Measurements from ENCODE around the gene SUMO4. TPM values are rescaled to one million over a fixed set of nuclear protein-coding genes. Genes with fewer than 3 reads are reported as not detected.

Gene SUMO4
- total RNA-seq, 2 donors from 2014 or later, result 1.3 to 1.9 TPM

- no peak overlapping the region for H3K4me3 ChIP-seq (ENCODE audit: low read length)
- Mint-ChIP-seq H3K4me1 (peaks cover 5% of the 10 kb centered on the region), H3K9me3 (no peaks in the 10 kb centered on the region), H3K36me3 (ENCODE audit: low read depth) (peaks cover 33% of the 10 kb centered on the region), H3K4me3 (no peak overlapping the region), H3K27ac (no peak overlapping the region), H3K27me3 (ENCODE audit: insufficient read depth) (no peaks in the 10 kb centered on the region)
- H3K36me3 ChIP-seq (ENCODE audit: control insufficient read depth, insufficient read depth, low read length), result peaks cover 58% of the 10 kb centered on the region
- DNase-seq, result no peak
- H3K4me1 ChIP-seq (ENCODE audit: control insufficient read depth, insufficient read depth, low read length), result no peaks in the 10 kb centered on the region
- no peaks in the 10 kb centered on the region for H3K27me3 ChIP-seq (ENCODE audit: control insufficient read depth, insufficient read depth, low read length, poor library complexity, severe bottlenecking)
- H3K9ac ChIP-seq (ENCODE audit: extremely low read depth, low read length, poor library complexity, severe bottlenecking), result no peak overlapping the region
- no peak overlapping the region for H3K27ac ChIP-seq (ENCODE audit: low read depth, low read length)
- H3K9me3 ChIP-seq (ENCODE audit: control insufficient read depth, low read length), result peaks cover 3% of the 10 kb centered on the region
- TF ChIP-seq, protein P1, sequence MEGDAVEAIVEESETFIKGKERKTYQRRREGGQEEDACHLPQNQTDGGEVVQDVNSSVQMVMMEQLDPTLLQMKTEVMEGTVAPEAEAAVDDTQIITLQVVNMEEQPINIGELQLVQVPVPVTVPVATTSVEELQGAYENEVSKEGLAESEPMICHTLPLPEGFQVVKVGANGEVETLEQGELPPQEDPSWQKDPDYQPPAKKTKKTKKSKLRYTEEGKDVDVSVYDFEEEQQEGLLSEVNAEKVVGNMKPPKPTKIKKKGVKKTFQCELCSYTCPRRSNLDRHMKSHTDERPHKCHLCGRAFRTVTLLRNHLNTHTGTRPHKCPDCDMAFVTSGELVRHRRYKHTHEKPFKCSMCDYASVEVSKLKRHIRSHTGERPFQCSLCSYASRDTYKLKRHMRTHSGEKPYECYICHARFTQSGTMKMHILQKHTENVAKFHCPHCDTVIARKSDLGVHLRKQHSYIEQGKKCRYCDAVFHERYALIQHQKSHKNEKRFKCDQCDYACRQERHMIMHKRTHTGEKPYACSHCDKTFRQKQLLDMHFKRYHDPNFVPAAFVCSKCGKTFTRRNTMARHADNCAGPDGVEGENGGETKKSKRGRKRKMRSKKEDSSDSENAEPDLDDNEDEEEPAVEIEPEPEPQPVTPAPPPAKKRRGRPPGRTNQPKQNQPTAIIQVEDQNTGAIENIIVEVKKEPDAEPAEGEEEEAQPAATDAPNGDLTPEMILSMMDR (conservative IDR thresholded peaks at IDR 0.05), result no peak
Measured at GRCh38 chr6:149410557-149410956, 10.5 kb downstream of the SUMO4 start.

DNA sequence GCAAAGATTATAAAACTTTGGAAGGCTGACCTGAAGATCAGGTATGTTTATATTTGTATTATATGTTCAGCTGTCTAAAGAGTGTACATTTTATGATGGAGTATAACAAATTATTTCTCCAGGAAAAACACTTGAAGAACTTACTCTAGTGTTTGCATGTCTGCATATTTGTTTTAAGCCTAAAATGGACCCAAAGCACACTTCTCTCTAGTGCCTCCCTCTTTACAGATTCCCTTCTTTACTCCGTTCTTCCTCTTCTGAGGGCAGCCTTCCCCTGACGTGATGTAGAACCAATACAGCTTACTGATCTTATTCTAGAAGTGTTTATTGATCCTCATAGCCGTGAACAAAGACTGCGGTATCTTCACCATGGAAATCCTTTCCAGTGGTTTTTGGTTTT, 13.9 kb downstream of the SUMO4 start:
- H3K4me3 Mint-ChIP-seq, result no peak overlapping the region
- 77 to 97% methylated on average over 2 to 4 of the region's 4 CpGs for WGBS, 2 experiments (ENCODE audit: insufficient coverage in 1 of 2, insufficient read length in 1 of 2)
- H3K27ac Mint-ChIP-seq, result no peak overlapping the region
- TF ChIP-seq, protein P1 (conservative IDR thresholded peaks at IDR 0.05), result no peak
- H3K9ac ChIP-seq (ENCODE audit: extremely low read depth, low read length, poor library complexity, severe bottlenecking), result no peak overlapping the region
- peaks cover 3% of the 10 kb centered on the region for H3K9me3 ChIP-seq (ENCODE audit: control insufficient read depth, low read length)
- H3K4me1 Mint-ChIP-seq, result peaks cover 4% of the 10 kb centered on the region
- no peak for DNase-seq
- no peaks in the 10 kb centered on the region for H3K27me3 ChIP-seq (ENCODE audit: control insufficient read depth, insufficient read depth, low read length, poor library complexity, severe bottlenecking)
- H3K36me3 Mint-ChIP-seq (ENCODE audit: low read depth), result peaks cover 25% of the 10 kb centered on the region
- peaks cover 30% of the 10 kb centered on the region for H3K36me3 ChIP-seq (ENCODE audit: control insufficient read depth, insufficient read depth, low read length)
- H3K4me1 ChIP-seq (ENCODE audit: control insufficient read depth, insufficient read depth, low read length), result no peaks in the 10 kb centered on the region
- no peaks in the 10 kb centered on the region for H3K9me3 Mint-ChIP-seq
- H3K4me3 ChIP-seq (ENCODE audit: low read length), result no peak overlapping the region
- H3K27ac ChIP-seq (ENCODE audit: low read depth, low read length), result no peak overlapping the region
- H3K27me3 Mint-ChIP-seq (ENCODE audit: insufficient read depth), result no peaks in the 10 kb centered on the region

GRCh38 chr6:149414821-149415220, 14.8 kb downstream of the SUMO4 start:
- Histone ChIP-seq H3K36me3 (ENCODE audit: control insufficient read depth, insufficient read depth, low read length) (peaks cover 23% of the 10 kb centered on the region), H3K9ac (ENCODE audit: extremely low read depth, low read length, poor library complexity, severe bottlenecking) (no peak overlapping the region), H3K4me3 (ENCODE audit: low read length) (no peak overlapping the region), H3K9me3 (ENCODE audit: control insufficient read depth, low read length) (peaks cover 3% of the 10 kb centered on the region), H3K4me1 (ENCODE audit: control insufficient read depth, insufficient read depth, low read length) (no peaks in the 10 kb centered on the region), H3K27me3 (ENCODE audit: control insufficient read depth, insufficient read depth, low read length, poor library complexity, severe bottlenecking) (no peaks in the 10 kb centered on the region), H3K27ac (ENCODE audit: low read depth, low read length) (no peak overlapping the region)
- Mint-ChIP-seq H3K36me3 (ENCODE audit: low read depth) (peaks cover 21% of the 10 kb centered on the region), H3K27me3 (ENCODE audit: insufficient read depth) (no peaks in the 10 kb centered on the region), H3K4me3 (no peak overlapping the region), H3K9me3 (no peaks in the 10 kb centered on the region), H3K27ac (no peak overlapping the region), H3K4me1 (peaks cover 4% of the 10 kb centered on the region)
- DNase-seq, result no peak
- 97 to 100% methylated on average over 1 to 4 of the region's 4 CpGs for WGBS, 2 experiments (ENCODE audit: insufficient coverage in 1 of 2, insufficient read length in 1 of 2)
- TF ChIP-seq, protein P1 (conservative IDR thresholded peaks at IDR 0.05), result no peak

All from endodermal cell (in vitro differentiated cells).